COLO668 (cell line): Measurements from ENCODE around the gene PRLR.
"Not testable (repeated sequence)": the region's sequence is repeated elsewhere in the genome, so short reads cannot be mapped to it uniquely, and the experiment has no call there.

ENCODE experiments used
- DNase-seq: peaks from one replicate; lab custom pipeline; 2025; ENCODE audit not compliant: unreplicated experiment; lab: John Stamatoyannopoulos, UW

Gene PRLR

DNA sequence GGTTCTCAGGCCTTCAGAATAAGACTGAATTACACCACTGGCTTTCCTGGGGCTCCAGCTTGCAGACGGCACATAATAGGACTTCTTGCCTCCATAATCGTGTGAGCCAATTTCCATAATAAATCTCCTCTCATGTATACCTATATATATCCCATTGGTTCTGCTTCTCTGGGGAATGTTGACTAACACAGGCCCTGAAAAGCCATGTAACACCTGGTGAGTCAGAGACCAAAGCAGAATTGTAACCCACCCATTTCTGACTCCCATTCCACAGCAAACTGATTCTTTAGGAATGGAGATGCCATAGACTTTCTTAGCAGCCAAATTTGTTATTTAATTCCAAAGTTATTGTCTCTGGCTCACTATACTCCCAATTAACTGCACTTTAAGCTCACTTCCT lies 97.1 kb downstream of the PRLR start:
- DNase-seq: no peak

DNA sequence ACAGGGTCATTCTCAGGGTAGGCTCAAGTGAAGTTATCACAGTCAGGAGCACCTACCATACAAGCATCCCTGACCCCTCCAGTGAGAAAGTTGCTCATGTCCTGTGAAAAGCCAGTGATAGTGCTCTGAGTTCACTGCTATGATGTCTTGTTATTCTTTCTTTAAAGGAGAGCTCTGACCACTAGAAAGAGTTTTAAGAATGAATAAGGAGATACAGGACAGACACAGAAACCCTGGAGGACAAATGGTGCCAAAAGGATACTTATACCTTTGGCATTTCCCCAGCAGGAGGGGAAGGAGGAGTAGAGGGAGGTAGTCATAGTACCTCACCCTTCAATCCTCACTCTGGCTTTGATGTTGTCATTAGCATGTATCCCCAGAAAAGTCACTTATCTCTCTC lies 98.6 kb downstream of the PRLR start:
- no peak for DNase-seq

DNA sequence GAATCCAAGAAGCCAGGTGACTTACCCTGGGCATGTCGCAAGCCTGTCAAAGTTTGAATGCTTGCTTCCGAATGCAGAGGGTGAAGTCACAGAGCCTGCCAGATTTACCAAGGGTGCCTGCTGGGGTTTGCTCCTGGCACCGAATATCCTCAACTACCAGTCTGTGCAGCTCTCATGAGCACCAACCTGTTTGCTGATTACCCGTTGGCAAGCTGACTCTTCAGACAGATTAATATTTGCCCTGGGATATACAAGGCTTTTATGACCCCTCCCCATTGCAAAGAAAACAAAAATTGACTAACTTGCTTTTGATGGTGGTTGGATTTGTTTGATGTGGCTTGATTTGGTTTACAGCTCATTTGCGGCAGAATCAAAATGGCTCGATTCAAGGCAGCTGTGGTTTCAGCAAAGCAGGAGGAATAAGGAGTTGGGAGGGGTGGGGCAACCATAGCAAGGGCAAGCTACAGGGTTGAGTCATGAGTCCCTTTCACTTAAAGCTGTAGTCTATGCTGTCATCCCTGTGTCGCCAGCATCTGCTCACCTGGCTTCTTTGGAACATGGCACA lies 100.3 kb downstream of the PRLR start:
- DNase-seq: no peak

DNA sequence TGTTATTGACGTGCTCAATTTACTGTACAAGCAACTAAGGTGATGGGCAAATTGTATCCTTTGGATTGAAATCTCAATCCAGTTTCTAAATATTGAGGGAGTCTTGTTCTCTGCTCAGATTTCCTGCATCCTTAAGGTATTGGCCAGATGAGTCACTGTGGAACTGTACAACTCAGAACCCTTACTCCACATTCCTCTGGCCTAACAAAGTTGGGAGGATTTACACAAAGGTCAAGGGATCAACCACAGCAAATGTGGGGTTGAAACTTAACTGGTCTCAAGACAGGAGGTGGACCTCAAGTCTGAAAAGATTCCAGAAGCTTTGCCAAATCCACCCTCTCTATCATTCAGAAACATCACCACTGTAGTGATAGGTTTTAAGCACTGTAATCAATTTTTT lies 101.0 kb downstream of the PRLR start:
- no peak for DNase-seq

DNA sequence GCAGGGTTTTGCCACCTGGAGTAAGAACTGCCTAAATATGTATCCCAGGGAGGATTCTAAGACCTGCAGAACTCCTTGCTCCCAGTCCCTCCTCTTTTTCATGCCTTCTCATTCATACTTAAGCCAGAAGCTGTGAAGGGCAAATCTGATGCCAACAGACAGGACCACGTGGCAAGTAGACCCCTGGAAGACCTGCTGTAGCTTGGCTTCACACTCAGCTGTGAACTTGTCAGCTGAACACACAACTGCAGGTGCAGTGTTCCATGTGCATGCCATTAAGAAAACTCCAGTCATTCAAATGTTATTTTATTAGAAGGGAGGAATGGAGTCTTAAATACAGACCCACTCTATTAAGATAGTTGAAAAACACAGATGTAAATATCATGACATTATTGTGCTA lies 103.3 kb downstream of the PRLR start:
- no peak for DNase-seq

DNA sequence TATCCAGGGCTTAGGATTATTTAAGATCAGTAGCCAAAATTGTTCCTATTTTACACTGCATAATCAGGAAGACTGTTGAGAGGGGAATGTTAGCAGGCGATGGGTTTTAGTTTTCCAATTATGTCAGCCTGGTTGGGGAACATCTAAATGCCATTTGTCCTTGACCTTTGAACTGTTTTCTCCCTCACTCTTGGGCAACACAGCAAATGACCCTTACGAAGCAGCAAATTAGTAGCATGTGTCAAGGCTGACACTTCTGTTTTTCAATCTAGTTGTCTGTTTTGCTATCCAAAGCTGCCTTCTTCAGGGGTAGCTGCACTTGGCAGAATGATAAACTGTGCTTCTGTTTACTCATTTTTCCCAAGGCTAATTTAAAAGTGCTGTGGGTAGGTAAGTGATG lies 104.5 kb downstream of the PRLR start:
- DNase-seq: no peak

DNA sequence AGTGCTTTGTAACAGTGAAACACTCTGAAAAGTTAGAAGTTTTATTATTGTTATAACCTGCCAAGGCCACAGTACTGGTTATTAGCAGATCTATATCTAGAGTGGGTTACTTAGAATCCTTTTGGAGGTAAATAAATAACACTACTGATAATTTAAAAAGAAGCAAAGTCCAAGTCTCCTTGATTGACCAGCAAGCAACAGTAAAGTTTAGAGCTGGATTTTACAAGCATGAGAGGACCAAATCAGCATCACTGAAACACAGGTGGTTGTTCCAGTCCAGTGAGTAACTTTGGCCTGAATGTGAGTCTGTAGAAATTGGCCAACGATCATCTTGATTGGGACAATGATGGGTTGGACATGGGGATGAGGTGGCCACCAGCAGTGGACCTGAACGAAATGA lies 105.4 kb downstream of the PRLR start:
- no peak for DNase-seq

DNA sequence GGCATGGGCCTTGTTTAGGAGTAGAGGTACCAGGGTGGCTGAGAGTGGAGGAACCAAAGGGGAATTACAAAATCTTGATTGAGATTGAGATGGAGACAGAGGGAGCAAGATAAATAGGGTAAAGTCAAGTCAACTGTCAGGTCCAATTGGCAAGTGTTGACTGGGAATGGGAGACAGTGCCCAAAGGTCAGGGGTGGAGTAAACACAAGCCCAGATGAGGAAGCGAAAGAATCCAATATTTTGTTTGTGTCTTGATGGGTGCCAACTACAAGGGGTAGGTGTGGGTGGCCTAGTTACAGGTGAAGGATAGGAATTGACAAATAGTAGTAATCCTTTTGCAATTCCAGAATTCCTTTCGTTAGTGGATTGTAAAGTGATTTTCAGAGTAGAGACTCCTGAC lies 107.5 kb downstream of the PRLR start:
- DNase-seq: no peak

DNA sequence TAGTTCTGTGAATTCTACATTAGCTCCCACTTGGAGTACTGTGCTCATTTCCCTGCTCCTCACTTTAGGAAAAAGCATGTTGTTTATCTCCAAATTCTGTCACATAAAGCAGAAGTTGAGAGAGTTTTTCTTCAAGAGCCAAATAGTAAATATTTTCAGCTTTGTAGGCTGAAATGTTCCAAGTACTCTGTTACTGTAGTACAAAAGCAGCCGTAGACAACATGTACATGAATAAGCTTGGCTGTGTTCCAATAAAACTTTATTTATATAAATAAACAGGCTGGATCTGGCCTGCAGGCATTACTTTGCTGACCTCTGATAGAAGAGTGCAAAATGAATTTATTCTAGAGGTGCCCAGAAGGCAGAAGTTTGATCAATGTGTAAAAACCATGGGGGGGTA lies 109.6 kb downstream of the PRLR start:
- DNase-seq: no peak

DNA sequence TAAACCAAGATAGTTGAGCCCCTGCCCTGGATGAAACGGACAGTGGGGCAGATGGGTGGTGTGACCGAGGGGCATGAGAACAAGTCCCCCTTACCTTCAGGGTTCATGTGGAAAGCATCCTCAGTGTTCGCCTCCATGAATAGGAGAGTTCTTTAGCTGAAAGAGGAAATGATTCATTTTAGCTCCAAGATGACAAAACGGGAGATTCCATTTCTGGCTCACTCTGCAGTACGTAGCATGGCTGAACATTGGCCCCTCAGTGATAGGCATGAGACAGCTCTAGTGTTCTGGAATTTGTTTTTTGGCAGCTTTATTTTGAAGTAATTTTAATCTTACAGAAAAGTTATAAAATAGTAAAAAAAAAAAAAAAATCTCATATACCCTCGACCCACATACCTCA lies 112.3 kb downstream of the PRLR start:
- no peak for DNase-seq

DNA sequence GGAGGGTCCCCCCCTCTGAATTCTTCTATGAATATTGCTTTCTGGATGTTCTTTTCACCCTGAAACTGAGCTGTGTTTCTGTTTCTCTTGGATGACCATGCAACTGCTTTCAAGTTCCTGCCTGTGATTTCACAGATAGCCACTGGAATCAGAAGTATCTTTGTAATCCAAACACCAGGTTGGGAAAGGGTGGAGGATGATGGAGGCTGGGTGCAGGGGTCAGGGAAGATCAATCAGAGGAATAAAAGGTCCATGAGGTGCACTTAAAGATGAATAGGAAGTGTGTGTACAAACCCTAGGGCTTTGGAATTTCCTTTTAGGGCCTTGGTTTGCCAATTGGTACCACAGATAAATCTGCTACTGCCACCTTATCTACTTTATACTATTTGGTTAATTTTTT lies 114.4 kb downstream of the PRLR start:
- no peak for DNase-seq

DNA sequence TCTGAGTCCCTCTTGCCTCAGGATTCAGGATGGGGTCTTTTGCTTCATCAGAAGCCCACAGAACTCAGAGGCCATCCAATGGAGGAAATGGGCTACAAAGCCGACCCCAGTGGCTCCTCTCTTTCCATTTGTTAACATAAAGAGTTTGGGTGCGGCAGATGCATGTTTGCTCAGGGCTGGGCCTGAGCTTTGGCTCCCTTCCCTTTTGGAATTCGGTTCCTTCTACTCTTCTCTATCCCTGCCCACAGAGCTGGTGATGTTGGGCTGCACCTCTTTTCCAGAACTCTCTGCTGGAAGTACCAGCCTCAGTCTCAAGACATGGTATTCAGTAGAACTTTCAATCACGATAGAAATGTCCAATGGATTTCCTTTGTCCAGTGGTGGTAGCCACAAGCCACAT lies 115.6 kb downstream of the PRLR start:
- DNase-seq: no peak

DNA sequence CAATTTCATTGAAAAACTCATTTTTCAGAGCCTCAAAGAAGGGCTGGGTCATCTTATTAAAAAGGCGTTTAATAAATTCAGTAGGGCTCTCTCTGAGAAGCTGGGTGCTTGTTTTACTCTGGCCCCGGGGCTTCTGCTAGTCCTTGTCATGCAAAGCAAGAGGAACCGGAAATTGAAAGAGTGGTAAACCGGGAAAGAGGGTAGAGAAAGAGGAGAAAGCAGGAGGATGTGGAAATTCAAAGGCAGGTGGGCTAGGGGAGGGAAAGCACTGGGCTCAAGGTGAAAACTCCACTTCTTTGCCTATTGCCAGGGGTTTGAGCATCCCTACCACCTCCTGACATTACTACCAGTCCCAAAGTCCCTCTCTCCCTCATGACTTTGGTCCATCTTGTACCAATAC lies 118.0 kb downstream of the PRLR start:
- no peak for DNase-seq

DNA sequence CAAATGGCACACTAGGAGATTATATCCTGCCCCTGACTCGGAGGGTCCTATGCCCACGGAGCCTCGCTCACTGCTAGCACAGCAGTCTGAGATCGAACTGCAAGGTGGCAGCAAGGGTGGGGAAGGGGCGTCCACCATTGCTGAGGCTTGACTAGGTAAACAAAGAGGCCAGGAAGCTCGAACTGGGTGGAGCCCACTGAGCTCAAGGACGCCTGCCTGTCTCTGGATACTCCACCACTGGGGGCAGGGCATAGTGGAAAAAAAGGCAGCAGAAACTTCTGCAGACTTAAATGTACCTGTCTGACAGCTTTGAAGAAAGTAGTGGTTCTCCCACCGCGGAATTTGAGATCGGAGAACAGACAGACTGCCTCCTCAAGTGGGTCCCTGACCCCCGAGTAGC lies 125.7 kb downstream of the PRLR start:
- not testable (repeated sequence) for DNase-seq

DNA sequence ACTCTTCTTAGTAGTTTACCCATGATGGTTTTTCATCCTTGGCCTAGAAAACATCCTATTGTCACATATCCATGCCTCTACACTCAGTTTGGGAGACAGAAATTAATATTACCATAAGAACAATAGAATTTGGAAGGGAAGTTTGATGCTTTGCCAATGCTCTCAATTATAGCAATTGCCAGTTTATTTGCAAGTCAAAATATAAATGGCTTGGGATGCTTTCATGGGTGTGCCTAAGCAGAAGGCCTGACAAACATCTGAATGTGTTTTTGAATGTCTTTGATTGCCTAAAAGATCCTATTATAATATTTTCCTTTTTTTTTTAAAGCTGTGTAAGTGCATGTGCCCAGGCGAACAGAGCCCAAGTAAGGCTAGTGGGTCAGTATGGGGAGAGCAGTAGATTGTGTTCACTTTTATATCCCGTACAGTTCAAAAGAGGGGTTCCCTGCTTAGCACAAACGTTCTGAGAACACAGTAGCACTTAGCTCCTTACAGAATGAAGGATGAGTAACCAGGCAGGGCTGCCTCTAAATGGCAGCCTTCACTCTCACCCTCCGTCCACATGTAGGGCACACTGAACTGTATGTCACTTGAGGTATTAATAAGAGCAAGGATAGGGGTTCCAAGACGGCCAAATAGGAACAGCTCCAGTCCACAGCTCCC lies 126.5 kb downstream of the PRLR start:
- no peak for DNase-seq

DNA sequence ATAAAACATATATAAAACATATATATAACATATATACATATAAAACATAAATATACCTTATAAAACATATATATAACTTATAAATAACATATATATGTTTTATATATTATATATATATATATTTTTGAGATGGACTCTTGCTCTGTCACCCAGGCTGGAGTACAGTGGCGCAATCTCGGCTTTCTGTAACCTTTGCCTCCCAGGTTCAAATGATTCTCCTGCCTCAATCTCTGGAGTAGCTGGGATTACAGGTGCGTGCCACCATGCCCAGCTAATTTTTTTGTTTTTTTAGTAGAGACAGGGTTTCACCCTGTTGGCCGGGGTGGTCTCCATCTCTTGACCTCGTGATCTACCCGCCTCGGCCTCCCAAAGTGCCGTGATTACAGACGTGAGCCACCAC lies 128.6 kb downstream of the PRLR start:
- not testable (repeated sequence) for DNase-seq

DNA sequence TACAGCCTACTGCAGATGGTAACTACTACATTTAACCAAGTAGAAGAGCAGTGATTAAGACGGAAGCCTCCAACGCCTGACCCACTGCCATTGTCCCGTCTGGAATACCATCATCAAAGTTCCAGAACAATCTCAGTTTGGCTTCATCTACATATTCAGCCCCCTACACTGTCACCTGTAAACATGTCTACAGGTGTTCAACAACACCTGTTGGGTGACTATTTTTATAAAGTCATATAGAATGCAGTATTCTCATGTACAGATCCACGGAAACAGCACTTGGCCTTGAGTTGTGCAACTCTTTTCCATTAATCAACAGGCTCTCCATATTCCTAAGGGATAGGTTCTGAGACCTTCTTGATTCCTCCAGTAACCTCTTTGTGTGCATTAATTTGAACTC lies 129.3 kb downstream of the PRLR start:
- DNase-seq: no peak

DNA sequence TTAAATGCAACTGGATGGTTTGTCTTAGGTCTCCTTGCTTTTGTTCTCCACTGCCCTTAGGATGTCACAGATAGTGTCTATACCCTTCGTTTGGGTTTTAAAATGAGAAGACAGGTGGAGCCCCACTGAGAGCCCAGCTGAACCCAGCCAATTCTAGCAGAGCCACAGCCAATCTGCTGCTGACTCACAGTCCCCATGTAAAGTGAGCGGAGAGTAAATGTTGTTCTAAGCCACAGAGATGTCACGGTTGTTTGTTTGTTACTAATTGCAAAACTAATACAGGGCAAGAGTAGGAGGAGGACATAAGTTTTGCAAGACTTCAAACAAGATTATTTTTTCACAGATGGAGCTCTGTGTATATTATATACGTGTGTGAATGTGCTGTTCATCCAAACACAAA lies 132.1 kb downstream of the PRLR start:
- no peak for DNase-seq

DNA sequence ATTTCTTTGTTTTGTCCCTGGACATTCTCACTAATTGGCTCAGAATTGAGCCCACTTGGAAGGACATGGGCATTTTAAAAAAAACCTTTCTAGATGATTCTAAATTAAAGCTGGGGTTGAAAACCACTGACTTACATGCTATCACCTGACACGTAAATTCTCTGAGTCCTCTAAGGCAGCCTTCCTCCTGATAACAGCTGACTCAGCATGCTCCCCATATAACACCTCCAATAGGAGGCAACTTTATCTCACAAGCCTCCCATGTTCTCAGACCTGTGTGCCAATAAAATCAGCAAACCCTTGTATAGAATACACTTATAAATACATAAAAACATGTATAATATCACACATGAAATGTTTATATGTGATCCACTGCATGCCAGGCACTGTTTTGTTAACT lies 133.4 kb downstream of the PRLR start:
- no peak for DNase-seq

DNA sequence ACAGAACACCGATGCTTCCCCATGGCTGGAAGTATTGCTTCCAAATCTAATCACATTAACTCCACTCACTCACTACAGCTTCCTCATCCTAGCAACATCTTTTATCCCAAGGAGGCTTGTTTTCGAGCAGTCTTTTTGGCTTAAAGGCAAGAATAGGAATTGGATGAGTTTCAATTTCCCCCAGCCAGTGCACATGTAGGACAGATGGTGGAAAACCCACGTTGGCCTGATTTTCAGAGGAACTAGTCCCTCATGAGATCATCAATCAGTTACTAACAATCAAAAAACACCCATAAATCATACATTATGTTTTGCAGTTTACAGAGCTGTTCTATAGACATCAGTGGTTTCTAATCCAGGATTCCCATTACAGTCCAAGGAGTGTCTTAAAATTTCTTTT lies 134.1 kb downstream of the PRLR start:
- DNase-seq: no peak

DNA sequence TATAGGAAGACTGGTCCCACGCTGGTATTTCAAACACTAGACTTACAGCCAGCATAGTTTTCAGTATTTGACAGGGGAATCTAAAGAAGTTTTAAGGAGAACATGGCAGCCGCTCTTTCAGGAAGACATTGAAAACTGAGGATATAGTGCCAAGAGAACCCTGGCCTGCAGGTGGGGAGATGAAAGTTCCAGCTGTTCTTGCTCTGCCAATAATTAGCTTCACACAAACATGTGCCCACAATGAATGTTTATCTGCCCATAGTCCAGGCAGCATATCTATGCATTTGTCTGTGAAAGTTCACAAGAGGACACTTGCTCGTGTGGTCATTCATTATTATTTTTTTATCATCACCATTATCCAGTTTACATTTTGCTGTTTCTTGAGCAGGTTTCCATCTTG lies 134.9 kb downstream of the PRLR start:
- DNase-seq: no peak

DNA sequence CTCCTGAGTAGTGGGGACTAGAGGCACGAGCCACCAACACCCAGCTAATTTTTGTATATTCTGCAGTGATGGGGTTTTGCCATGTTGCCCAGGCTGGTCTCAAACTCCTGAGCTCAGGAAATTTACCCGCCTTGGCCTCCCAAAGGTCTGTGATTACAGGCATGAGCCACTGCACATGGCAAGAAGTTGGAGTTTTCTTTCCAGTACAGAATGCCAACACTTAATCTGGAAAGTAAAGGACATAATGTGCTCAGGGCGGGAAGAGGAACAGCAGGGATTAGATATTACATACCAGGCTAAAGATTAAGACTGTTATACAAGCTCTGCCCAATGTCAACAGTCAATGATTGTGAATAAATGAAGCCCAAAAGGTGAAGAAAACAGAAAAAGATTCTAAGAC lies 135.3 kb downstream of the PRLR start:
- DNase-seq: no peak

DNA sequence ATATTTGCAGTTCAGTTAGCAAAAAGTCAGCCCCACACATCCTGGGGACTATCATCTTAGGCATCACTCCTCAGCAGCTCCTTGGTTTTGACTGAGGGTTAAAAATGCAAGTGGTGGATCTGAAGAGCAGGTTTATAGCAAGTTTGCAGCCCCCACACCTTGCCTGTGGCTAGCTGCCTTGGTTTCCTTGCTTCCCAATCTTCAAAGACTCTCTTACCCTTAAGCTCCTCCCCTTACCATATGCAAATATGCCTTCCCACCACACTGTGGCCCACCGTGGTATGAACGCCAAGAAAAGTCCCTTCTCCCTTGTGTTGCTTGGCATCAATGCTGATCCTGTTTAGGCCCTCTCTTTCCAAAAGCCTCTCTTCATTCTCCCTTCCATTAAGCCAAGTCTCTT lies 137.6 kb downstream of the PRLR start:
- no peak for DNase-seq
